Measurements from ENCODE around the gene FOXN1.

DNA sequence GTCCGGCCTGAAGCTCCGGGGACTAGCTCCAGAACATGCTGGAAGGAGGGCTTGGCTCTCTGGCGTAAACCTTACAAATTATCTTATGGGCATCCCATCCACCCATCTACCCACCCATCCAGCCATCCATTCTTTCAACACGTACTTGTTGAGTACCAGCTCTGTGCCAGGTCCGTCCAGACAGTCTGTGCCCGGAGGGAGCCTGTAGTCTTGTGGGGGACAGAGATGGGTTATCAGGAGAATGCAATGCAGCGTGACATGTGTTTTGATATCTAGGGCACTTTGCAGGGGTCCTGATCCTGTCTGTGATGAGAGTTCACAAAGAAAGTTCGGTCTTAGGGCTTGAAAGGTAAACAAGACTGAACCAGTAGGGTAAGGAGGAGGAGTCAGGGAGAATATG is 36.8 kb upstream of the FOXN1 start:
- no peak for TF ChIP-seq POLR2A (IDR thresholded peaks at IDR 0.05; ENCODE audit: low read length)
- TF ChIP-seq, protein P1, sequence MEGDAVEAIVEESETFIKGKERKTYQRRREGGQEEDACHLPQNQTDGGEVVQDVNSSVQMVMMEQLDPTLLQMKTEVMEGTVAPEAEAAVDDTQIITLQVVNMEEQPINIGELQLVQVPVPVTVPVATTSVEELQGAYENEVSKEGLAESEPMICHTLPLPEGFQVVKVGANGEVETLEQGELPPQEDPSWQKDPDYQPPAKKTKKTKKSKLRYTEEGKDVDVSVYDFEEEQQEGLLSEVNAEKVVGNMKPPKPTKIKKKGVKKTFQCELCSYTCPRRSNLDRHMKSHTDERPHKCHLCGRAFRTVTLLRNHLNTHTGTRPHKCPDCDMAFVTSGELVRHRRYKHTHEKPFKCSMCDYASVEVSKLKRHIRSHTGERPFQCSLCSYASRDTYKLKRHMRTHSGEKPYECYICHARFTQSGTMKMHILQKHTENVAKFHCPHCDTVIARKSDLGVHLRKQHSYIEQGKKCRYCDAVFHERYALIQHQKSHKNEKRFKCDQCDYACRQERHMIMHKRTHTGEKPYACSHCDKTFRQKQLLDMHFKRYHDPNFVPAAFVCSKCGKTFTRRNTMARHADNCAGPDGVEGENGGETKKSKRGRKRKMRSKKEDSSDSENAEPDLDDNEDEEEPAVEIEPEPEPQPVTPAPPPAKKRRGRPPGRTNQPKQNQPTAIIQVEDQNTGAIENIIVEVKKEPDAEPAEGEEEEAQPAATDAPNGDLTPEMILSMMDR (IDR thresholded peaks at IDR 0.05): no peak
- TF ChIP-seq, protein P2, sequence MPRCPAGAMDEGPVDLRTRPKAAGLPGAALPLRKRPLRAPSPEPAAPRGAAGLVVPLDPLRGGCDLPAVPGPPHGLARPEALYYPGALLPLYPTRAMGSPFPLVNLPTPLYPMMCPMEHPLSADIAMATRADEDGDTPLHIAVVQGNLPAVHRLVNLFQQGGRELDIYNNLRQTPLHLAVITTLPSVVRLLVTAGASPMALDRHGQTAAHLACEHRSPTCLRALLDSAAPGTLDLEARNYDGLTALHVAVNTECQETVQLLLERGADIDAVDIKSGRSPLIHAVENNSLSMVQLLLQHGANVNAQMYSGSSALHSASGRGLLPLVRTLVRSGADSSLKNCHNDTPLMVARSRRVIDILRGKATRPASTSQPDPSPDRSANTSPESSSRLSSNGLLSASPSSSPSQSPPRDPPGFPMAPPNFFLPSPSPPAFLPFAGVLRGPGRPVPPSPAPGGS (IDR thresholded peaks at IDR 0.05): no peak
- TF ChIP-seq EP300 (IDR thresholded peaks at IDR 0.05): no peak

Measured in A549 (cell line).